ENCODE measurements around the gene ASCC2. TPM values are rescaled to one million over a fixed set of nuclear protein-coding genes. Genes with fewer than 3 reads are reported as not detected.

ASCC2 gene
- total RNA-seq, 1 experiment from 2014 or later: 43.6 TPM

- TF ChIP-seq CDX4 (CRISPR knock-in tag; IDR thresholded peaks at IDR 0.05; ENCODE audit: borderline replicate concordance) (no peak), ZNF416 (CRISPR knock-in tag; IDR thresholded peaks at IDR 0.05) (no peak), ZBTB21 (CRISPR knock-in tag; IDR thresholded peaks at IDR 0.05; ENCODE audit: borderline replicate concordance) (no peak)
Observed at GRCh38 chr22:29854432-29854831, 16.4 kb upstream of the ASCC2 start (continued).

GRCh38 chr22:29848111-29848510 is 10.0 kb upstream of the ASCC2 start:
- TF ChIP-seq ZNF532 (CRISPR knock-in tag; IDR thresholded peaks at IDR 0.05; ENCODE audit: borderline replicate concordance): no peak
- no peak for TF ChIP-seq JUN (CRISPR knock-in tag; IDR thresholded peaks at IDR 0.05)
- TF ChIP-seq ELF4 (CRISPR knock-in tag; IDR thresholded peaks at IDR 0.05; ENCODE audit: low read depth): no peak
- TF ChIP-seq CREB1 (CRISPR knock-in tag; IDR thresholded peaks at IDR 0.05): no peak
- TF ChIP-seq MAX (CRISPR knock-in tag; IDR thresholded peaks at IDR 0.05): no peak
- no peak for TF ChIP-seq ZMAT4 (CRISPR knock-in tag; IDR thresholded peaks at IDR 0.05)
- TF ChIP-seq ATF6 (CRISPR knock-in tag; IDR thresholded peaks at IDR 0.05): no peak
- TF ChIP-seq GABPB1 (CRISPR knock-in tag; IDR thresholded peaks at IDR 0.05): no peak
- TF ChIP-seq IRF1 (CRISPR knock-in tag; IDR thresholded peaks at IDR 0.05): no peak
- no peak for TF ChIP-seq MYBL2 (CRISPR knock-in tag; IDR thresholded peaks at IDR 0.05)
- H3K4me1 Mint-ChIP-seq: no peaks in the 10 kb centered on the region
- ChIA-PET POLR2A (no interaction called here), CTCF (no interaction called here)
- H3K4me3 Mint-ChIP-seq: no peak overlapping the region
- no peaks in the 10 kb centered on the region for H3K36me3 Mint-ChIP-seq
- no peaks in the 10 kb centered on the region for H3K27me3 Mint-ChIP-seq (ENCODE audit: low read depth)
- no peak overlapping the region for H3K27ac Mint-ChIP-seq
- no peak for ATAC-seq
- H3K9me3 Mint-ChIP-seq: peaks cover 14% of the 10 kb centered on the region
- DNase-seq (ENCODE audit: low spot score): no peak

GRCh38 chr22:29846290-29846689 is 8.2 kb upstream of the ASCC2 start:
- DNase-seq (ENCODE audit: low spot score): no peak
- ATAC-seq: no peak
- H3K9me3 Mint-ChIP-seq: peaks cover 14% of the 10 kb centered on the region
- no peaks in the 10 kb centered on the region for H3K36me3 Mint-ChIP-seq
- ChIA-PET CTCF (interaction anchor here (0.7 to 1.2 kb wide), 2 partner anchors 159 to 480 kb away, joined by 3 to 4 read pairs; partner anchors contain the start of gene TBC1D10A), POLR2A (no interaction called here)
- H3K4me3 Mint-ChIP-seq: no peak overlapping the region
- no peak overlapping the region for H3K27ac Mint-ChIP-seq
- H3K27me3 Mint-ChIP-seq (ENCODE audit: low read depth): no peaks in the 10 kb centered on the region
- TF ChIP-seq TEAD1 (CRISPR knock-in tag; IDR thresholded peaks at IDR 0.05): no peak
- TF ChIP-seq CTCF (IDR thresholded peaks at IDR 0.05): no peak
- TF ChIP-seq PREB (CRISPR knock-in tag; IDR thresholded peaks at IDR 0.05; ENCODE audit: borderline replicate concordance): no peak
- 0 out of 2 replicates have a peak, but pooled peaks cover 7% of the 10 kb centered on the region for H3K4me1 Mint-ChIP-seq

All from WTC11 (cell line).